ENCODE measurements around the gene WDR90. TPM values are rescaled to one million over a fixed set of nuclear protein-coding genes. Genes with fewer than 3 reads are reported as not detected.
A peak's percentile ranks its signal among the peaks of the same experiment; 100 is the strongest.

Gene WDR90
- polyA plus RNA-seq, 1 donor from 2014 or later: 32.1 TPM

DNA sequence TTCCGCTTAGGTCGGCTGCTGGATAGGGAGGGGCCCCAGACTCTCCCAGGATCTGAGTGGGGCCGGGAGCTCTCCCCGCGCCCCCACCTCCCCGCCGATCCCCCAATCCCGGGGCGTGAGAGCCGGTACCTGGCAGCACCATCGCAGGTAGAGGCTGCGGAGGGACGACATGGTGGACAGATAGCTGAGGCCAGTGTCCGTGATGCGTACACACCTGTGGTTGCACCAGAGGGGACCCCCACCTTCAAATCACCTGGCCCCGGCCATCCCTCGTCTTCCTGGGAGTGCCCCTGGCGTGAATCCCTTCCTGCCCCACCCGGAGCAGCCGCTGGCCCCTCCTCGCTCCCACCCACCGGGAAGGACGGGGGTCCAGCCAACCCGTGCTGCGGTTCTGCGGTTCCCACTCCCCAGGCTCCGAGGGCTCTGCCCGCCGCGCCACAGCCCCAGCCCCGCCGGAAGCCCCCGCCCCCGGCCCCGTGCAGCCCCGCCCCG, 45.7 kb downstream of the WDR90 start:
- Histone ChIP-seq H3K4me3 (ENCODE audit: low read length) (no peak overlapping the region), H3F3A (ENCODE audit: insufficient read depth, low read length, poor library complexity, severe bottlenecking) (no peaks in the 10 kb centered on the region), H3K9me2 (ENCODE audit: insufficient read depth, low read length) (no peaks in the 10 kb centered on the region), H3K36me3 (ENCODE audit: insufficient read depth, low read length) (no peaks in the 10 kb centered on the region), H3K9ac (ENCODE audit: low read length) (no peak overlapping the region), H2AFZ (ENCODE audit: low read depth, low read length) (no peak overlapping the region), H3K9me3 (ENCODE audit: low read length) (no peaks in the 10 kb centered on the region), H3K79me2 (replicated peaks; ENCODE audit: insufficient read depth, low read length) (no peaks in the 10 kb centered on the region), H4K20me1 (ENCODE audit: insufficient read depth) (peaks cover 10% of the 10 kb centered on the region), H3K27me3 (ENCODE audit: insufficient read depth, low read depth, low read length) (peaks cover 28% of the 10 kb centered on the region), H3K4me2 (ENCODE audit: low read length) (no peak overlapping the region), H3K27ac (ENCODE audit: low read length) (no peak overlapping the region)
- TF ChIP-seq SMC3 (conservative IDR thresholded peaks at IDR 0.05; ENCODE audit: poor library complexity) (no peak), EP300 (conservative IDR thresholded peaks at IDR 0.05; ENCODE audit: poor library complexity, severe bottlenecking) (no peak), TAF1 (IDR thresholded peaks at IDR 0.05; ENCODE audit: low read depth) (no peak), MXI1 (conservative IDR thresholded peaks at IDR 0.05; ENCODE audit: poor library complexity, severe bottlenecking) (no peak), POLR2AphosphoS5 (IDR thresholded peaks at IDR 0.05) (no peak), RAD21 (conservative IDR thresholded peaks at IDR 0.05) (no peak), EZH2 (IDR thresholded peaks at IDR 0.05; ENCODE audit: borderline replicate concordance, insufficient read depth, low read length, poor library complexity, severe bottlenecking) (no peak), REST (IDR thresholded peaks at IDR 0.05; ENCODE audit: borderline replicate concordance) (no peak)
- TF ChIP-seq, protein P1, sequence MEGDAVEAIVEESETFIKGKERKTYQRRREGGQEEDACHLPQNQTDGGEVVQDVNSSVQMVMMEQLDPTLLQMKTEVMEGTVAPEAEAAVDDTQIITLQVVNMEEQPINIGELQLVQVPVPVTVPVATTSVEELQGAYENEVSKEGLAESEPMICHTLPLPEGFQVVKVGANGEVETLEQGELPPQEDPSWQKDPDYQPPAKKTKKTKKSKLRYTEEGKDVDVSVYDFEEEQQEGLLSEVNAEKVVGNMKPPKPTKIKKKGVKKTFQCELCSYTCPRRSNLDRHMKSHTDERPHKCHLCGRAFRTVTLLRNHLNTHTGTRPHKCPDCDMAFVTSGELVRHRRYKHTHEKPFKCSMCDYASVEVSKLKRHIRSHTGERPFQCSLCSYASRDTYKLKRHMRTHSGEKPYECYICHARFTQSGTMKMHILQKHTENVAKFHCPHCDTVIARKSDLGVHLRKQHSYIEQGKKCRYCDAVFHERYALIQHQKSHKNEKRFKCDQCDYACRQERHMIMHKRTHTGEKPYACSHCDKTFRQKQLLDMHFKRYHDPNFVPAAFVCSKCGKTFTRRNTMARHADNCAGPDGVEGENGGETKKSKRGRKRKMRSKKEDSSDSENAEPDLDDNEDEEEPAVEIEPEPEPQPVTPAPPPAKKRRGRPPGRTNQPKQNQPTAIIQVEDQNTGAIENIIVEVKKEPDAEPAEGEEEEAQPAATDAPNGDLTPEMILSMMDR (IDR thresholded peaks at IDR 0.05; ENCODE audit: poor library complexity, severe bottlenecking): no peak

- TF ChIP-seq POLR2AphosphoS5 (IDR thresholded peaks at IDR 0.05) (no peak), RAD21 (conservative IDR thresholded peaks at IDR 0.05) (no peak), EZH2 (IDR thresholded peaks at IDR 0.05; ENCODE audit: borderline replicate concordance, insufficient read depth, low read length, poor library complexity, severe bottlenecking) (no peak), SMC3 (conservative IDR thresholded peaks at IDR 0.05; ENCODE audit: poor library complexity) (no peak), TAF1 (IDR thresholded peaks at IDR 0.05; ENCODE audit: low read depth) (no peak), REST (IDR thresholded peaks at IDR 0.05; ENCODE audit: borderline replicate concordance) (no peak), EP300 (conservative IDR thresholded peaks at IDR 0.05; ENCODE audit: poor library complexity, severe bottlenecking) (no peak), MXI1 (conservative IDR thresholded peaks at IDR 0.05; ENCODE audit: poor library complexity, severe bottlenecking) (no peak)
- TF ChIP-seq, protein P1 (IDR thresholded peaks at IDR 0.05; ENCODE audit: poor library complexity, severe bottlenecking): no peak
- no peak overlapping the region for H2AFZ ChIP-seq (ENCODE audit: low read depth, low read length)
- H3K79me2 ChIP-seq (replicated peaks; ENCODE audit: insufficient read depth, low read length): peaks cover 5% of the 10 kb centered on the region
- H3K36me3 ChIP-seq (ENCODE audit: insufficient read depth, low read length): no peaks in the 10 kb centered on the region
- no peak overlapping the region for H3K9ac ChIP-seq (ENCODE audit: low read length)
- H3K9me2 ChIP-seq (ENCODE audit: insufficient read depth, low read length): no peaks in the 10 kb centered on the region
- no peak overlapping the region for H3K4me2 ChIP-seq (ENCODE audit: low read length)
- H3K27me3 ChIP-seq (ENCODE audit: insufficient read depth, low read depth, low read length): peaks cover 34% of the 10 kb centered on the region
- H3F3A ChIP-seq (ENCODE audit: insufficient read depth, low read length, poor library complexity, severe bottlenecking): no peaks in the 10 kb centered on the region
- H3K27ac ChIP-seq (ENCODE audit: low read length): no peak overlapping the region
- peaks cover 16% of the 10 kb centered on the region for H4K20me1 ChIP-seq (ENCODE audit: insufficient read depth)
- peak overlapping the region; percentile 33 for H3K4me3 ChIP-seq (ENCODE audit: low read length)
- no peaks in the 10 kb centered on the region for H3K9me3 ChIP-seq (ENCODE audit: low read length)
Measured at GRCh38 chr16:695355-696089, 46.4 kb downstream of the WDR90 start.

Data from neural cell (in vitro differentiated cells).